Activated CD8-positive, alpha-beta T cell treated with anti-CD3 and anti-CD28 coated beads for 36 hours (primary cell): Measurements from ENCODE around the gene UFC1. TPM values are rescaled to one million over a fixed set of nuclear protein-coding genes. Genes with fewer than 3 reads are reported as not detected.

Source experiments
- ATAC-seq: fragments of 200-7000 bp; cut with Tn5 transposase; one replicate; pipeline ENCODE4 v1.10.0; 2021; ENCODE audit warnings: mild to moderate bottlenecking, moderate library complexity
- CTCF ChIA-PET: fragments of 350-600 bp; sonication (Branson Sonifier 250); formaldehyde crosslinking; loops from one replicate; lab custom pipeline; 2021; ENCODE audit warnings: antibody characterized with exemption; lab: Charles Lee
- POLR2A ChIA-PET: fragments of 350-600 bp; sonication (Branson Sonifier 250); formaldehyde crosslinking; loops from one replicate; lab custom pipeline; 2021; ENCODE audit warnings: antibody characterized with exemption; lab: Charles Lee
- DNase-seq: peaks from one replicate; pipeline ENCODE4 v3.0.0-alpha.2; 2020
- H3K27ac Mint-ChIP-seq: one replicate; pipeline ENCODE4 v1.8.0; 2021; ENCODE audit warnings: mild to moderate bottlenecking, mixed read lengths
- H3K27me3 Mint-ChIP-seq: one replicate; pipeline ENCODE4 v1.8.0; 2021; ENCODE audit warnings: mixed read lengths
- H3K36me3 Mint-ChIP-seq: one replicate; pipeline ENCODE4 v1.8.0; 2021; ENCODE audit warnings: low read depth, mixed read lengths
- H3K4me1 Mint-ChIP-seq: one replicate; pipeline ENCODE4 v1.8.0; 2021; ENCODE audit warnings: low read depth, mixed read lengths
- H3K4me3 Mint-ChIP-seq: one replicate; pipeline ENCODE4 v1.8.0; 2021; ENCODE audit warnings: mild to moderate bottlenecking, moderate library complexity, mixed read lengths
- H3K9me3 Mint-ChIP-seq: one replicate; pipeline ENCODE4 v1.8.0; 2021; ENCODE audit warnings: mixed read lengths
- CTCF ChIP-seq: fragments of 200-600 bp; IDR thresholded peaks from one replicate; pipeline ENCODE4 v1.8.0; 2022; ENCODE audit warnings: antibody characterized with exemption, mild to moderate bottlenecking
- intact Hi-C: fragments of 100-400 bp; cut with micrococcal nuclease; formaldehyde crosslinking; loops from one replicate; pipeline ENCODE4 v1.10.0; 2022
- total RNA-seq, 2 experiments: library from RNA; stranded (reverse); gene quantifications; one replicate each; pipeline ENCODE4 v1.2.3, GENCODE V29; 2021

The UFC1 gene
- total RNA-seq, 2 experiments from 2014 or later = 81.2 to 84.1 TPM

GRCh38 chr1:161132410-161133219 is 21.2 kb upstream of the UFC1 start, which contains the start of gene DEDD:
TSS of gene DEDD (minus strand) at chr1:161132667. CDS start at chr1:161124462, 8,205 bp downstream.
- peaks cover 41% of the 10 kb centered on the region for H3K4me1 Mint-ChIP-seq
- no peak within 1 kb of the TSS for H3K4me3 Mint-ChIP-seq
- intact Hi-C loops = no loop called here
- ChIA-PET CTCF (interaction anchor here (0.6 to 3.0 kb wide), 6 partner anchors 11 to 135 kb away, joined by 3 to 10 read pairs (median 4); partner anchors contain the start of genes KLHDC9 and PPOX), POLR2A (interaction anchor here (0.6 to 3.6 kb wide), 15 partner anchors 9 to 331 kb away, joined by 3 to 23 read pairs (median 4); partner anchors contain the start of genes NDUFS2 and UFC1)
- no peaks in the 10 kb centered on the region for H3K9me3 Mint-ChIP-seq
- DNase-seq = peak; percentile 95
- no peak within 1 kb of the TSS for H3K27ac Mint-ChIP-seq
- no peaks in the 10 kb centered on the region for H3K27me3 Mint-ChIP-seq
- peaks cover 31% of the 10 kb centered on the region for H3K36me3 Mint-ChIP-seq
- TF ChIP-seq CTCF = no peak
- ATAC-seq = peak; percentile 95

- Mint-ChIP-seq H3K4me1 (peaks cover 38% of the 10 kb centered on the region), H3K27ac (no peak overlapping the region), H3K9me3 (no peaks in the 10 kb centered on the region), H3K27me3 (no peaks in the 10 kb centered on the region), H3K4me3 (no peak overlapping the region), H3K36me3 (peaks cover 24% of the 10 kb centered on the region)
- ATAC-seq = no peak
- ChIA-PET POLR2A (interaction anchor here (0.6 to 3.6 kb wide), 14 partner anchors 8 to 332 kb away, joined by 3 to 23 read pairs (median 4); partner anchors contain the start of genes NDUFS2 and UFC1), CTCF (interaction anchor here (0.6 to 3.0 kb wide), 6 partner anchors 10 to 136 kb away, joined by 3 to 10 read pairs (median 4); partner anchors contain the start of genes KLHDC9 and PPOX)
- no peak for DNase-seq
- intact Hi-C loops = no loop called here
- TF ChIP-seq CTCF = no peak
Measured at GRCh38 chr1:161133220-161133740, 20.5 kb upstream of the UFC1 start.

- Mint-ChIP-seq H3K36me3 (peaks cover 5% of the 10 kb centered on the region), H3K4me1 (peaks cover 6% of the 10 kb centered on the region), H3K9me3 (no peaks in the 10 kb centered on the region), H3K27me3 (no peaks in the 10 kb centered on the region), H3K27ac (no peak overlapping the region), H3K4me3 (no peak overlapping the region)
- no peak for TF ChIP-seq CTCF
- POLR2A ChIA-PET = interaction anchor here (1.6 to 3.3 kb wide), 2 partner anchors 16 to 20 kb away, joined by 7 to 11 read pairs; partner anchors contain the start of genes NIT1, PFDN2 and UFC1
- intact Hi-C loops = no loop called here
- no peak for DNase-seq
- no peak for ATAC-seq
- CTCF ChIA-PET = interaction anchor here (1.1 to 3.1 kb wide), 13 partner anchors 10 to 358 kb away, joined by 3 to 16 read pairs (median 4); partner anchors contain the start of genes ITLN2, KLHDC9, NIT1 and PFDN2
Measured at GRCh38 chr1:161137881-161138280, 15.9 kb upstream of the UFC1 start.

- CTCF ChIA-PET = interaction anchor here (0.7 to 3.1 kb wide), 17 partner anchors 10 to 244 kb away, joined by 3 to 16 read pairs (median 3); partner anchors contain the start of genes ITLN2, KLHDC9, NIT1 and PFDN2
- POLR2A ChIA-PET = interaction anchor here (0.9 to 3.3 kb wide), 2 partner anchors 15 to 20 kb away, joined by 3 to 11 read pairs; partner anchors contain the start of genes NIT1, PFDN2 and UFC1
- H3K4me1 Mint-ChIP-seq = peaks cover 6% of the 10 kb centered on the region
- intact Hi-C loops = no loop called here
- peaks cover 5% of the 10 kb centered on the region for H3K36me3 Mint-ChIP-seq
- DNase-seq = no peak
- no peak overlapping the region for H3K27ac Mint-ChIP-seq
- no peak for ATAC-seq
- no peak for TF ChIP-seq CTCF
- no peaks in the 10 kb centered on the region for H3K27me3 Mint-ChIP-seq
- H3K4me3 Mint-ChIP-seq = no peak overlapping the region
- no peaks in the 10 kb centered on the region for H3K9me3 Mint-ChIP-seq
Measured at GRCh38 chr1:161138431-161138830, 15.3 kb upstream of the UFC1 start.
